Fibroblast of lung (primary cell): ENCODE results near the gene TRAPPC12. TPM values are rescaled to one million over a fixed set of nuclear protein-coding genes. Genes with fewer than 3 reads are reported as not detected.

Experiments
- DNase-seq, 2 donors: peaks; one replicate each; pipeline versions ENCODE4 v3.0.0 to v3.0.0-alpha.2; 2010; ENCODE audit warnings: low read depth in 2 of 2
- H2AFZ ChIP-seq: 2 replicates; pipeline ENCODE4 v1.5.1; 2012; ENCODE audit warnings: low read length, control low read depth, inconsistent platforms
- H3K27ac ChIP-seq: 2 replicates; pipeline ENCODE4 v1.5.1; 2011; ENCODE audit warnings: low read length, control low read depth; ENCODE audit not compliant: insufficient read depth
- H3K27me3 ChIP-seq: 2 replicates; pipeline ENCODE4 v1.5.1; 2011; ENCODE audit warnings: mild to moderate bottlenecking, low read length; ENCODE audit not compliant: control insufficient read depth, insufficient read depth
- H3K36me3 ChIP-seq: 2 replicates; pipeline ENCODE4 v1.5.1; 2011; ENCODE audit warnings: low read length; ENCODE audit not compliant: control insufficient read depth, insufficient read depth
- H3K4me1 ChIP-seq: 2 replicates; pipeline ENCODE4 v1.5.1; 2011; ENCODE audit warnings: low read length; ENCODE audit not compliant: control insufficient read depth, insufficient read depth; ENCODE audit errors: extremely low read depth
- H3K4me2 ChIP-seq: 2 replicates; pipeline ENCODE4 v1.5.1; 2011; ENCODE audit warnings: low read length, control low read depth; ENCODE audit not compliant: insufficient read depth; ENCODE audit errors: extremely low read depth
- H3K4me3 ChIP-seq, 4 experiments: fragments of 200-600 bp in 1 of 4; sonication (generic) in 1 of 4; replicated peaks in 1 of 4; 2 replicates each; pipeline ENCODE4 v1.5.1; 2011 to 2016; ENCODE audit warnings: low read length in 4 of 4, low read depth in 3 of 4, mild to moderate bottlenecking in 3 of 4, control low read depth in 2 of 4, inconsistent platforms in 1 of 4, mixed read lengths in 1 of 4; ENCODE audit not compliant: insufficient read depth in 1 of 4; ENCODE audit errors: control extremely low read depth in 1 of 4
- H3K79me2 ChIP-seq: 2 replicates; pipeline ENCODE4 v1.5.1; 2012; ENCODE audit warnings: mild to moderate bottlenecking, low read length, inconsistent platforms; ENCODE audit not compliant: control insufficient read depth, insufficient read depth
- H3K9ac ChIP-seq: 2 replicates; pipeline ENCODE4 v1.5.1; 2011; ENCODE audit warnings: mild to moderate bottlenecking, low read length, control low read depth; ENCODE audit not compliant: insufficient read depth
- H3K9me3 ChIP-seq: 2 replicates; pipeline ENCODE4 v1.5.1; 2012; ENCODE audit warnings: low read depth, low read length; ENCODE audit not compliant: control insufficient read depth, insufficient read depth
- H4K20me1 ChIP-seq: 2 replicates; pipeline ENCODE4 v1.5.1; 2011; ENCODE audit warnings: low read length; ENCODE audit not compliant: control insufficient read depth, insufficient read depth; ENCODE audit errors: extremely low read depth
- EZH2 ChIP-seq: IDR thresholded peaks from 2 replicates; pipeline ENCODE4 v1.5.1; 2012; ENCODE audit warnings: low read length, control low read depth, mild to moderate bottlenecking; ENCODE audit errors: missing control alignments
- polyA plus RNA-seq, 2 donors: library from polyadenylated mRNA; depleted of rRNA in 1 of 2; stranded (reverse) in 1 of 2; unstranded in 1 of 2; fragments of >200 nt; gene quantifications; 2 replicates each; pipeline ENCODE4 v1.2.1, GENCODE V29; 2011 to 2012; ENCODE audit warnings: missing spikeins in 1 of 2
- total RNA-seq: library from RNA; depleted of rRNA; stranded (reverse); fragments of >200 nt; gene quantifications from 2 replicates; pipeline ENCODE4 v1.2.1, GENCODE V29; 2014
- TF ChIP-seq, protein P1 (sequence below), 2 donors: IDR thresholded peaks in 1 of 2; conservative IDR thresholded peaks in 1 of 2; 1 replicate in 1 of 2; 2 replicates in 1 of 2; pipeline ENCODE4 v1.5.1; 2011 to 2012; ENCODE audit warnings: low read length in 2 of 2, control low read depth in 1 of 2, inconsistent platforms in 1 of 2, low read depth in 1 of 2, mild to moderate bottlenecking in 1 of 2

The TRAPPC12 gene
- total and polyA plus RNA-seq, 2 donors (not counting 1 experiment from before 2014, with no cell fraction given): 33.7 to 53.2 TPM

DNA sequence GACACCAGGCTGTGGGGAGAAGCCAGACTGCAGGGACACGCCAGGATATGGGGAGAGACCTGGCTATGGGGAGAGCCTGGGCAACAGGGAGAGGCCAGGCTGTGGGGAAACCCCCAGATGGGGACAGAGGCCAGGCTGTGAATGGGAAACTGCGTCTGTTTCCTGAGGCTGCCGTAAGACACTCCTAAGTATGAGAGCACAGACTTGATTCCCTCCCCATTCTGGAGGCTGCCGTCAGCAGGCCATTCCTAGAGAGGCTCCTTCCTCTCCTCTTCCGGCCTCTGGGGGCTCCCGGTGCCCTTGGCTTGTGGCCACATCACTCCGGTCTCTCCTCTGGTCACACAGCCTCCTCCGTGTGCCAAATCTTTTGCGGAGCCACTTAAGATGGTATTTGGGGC lies 107.5 kb downstream of the TRAPPC12 start:
- no peak for DNase-seq

DNA sequence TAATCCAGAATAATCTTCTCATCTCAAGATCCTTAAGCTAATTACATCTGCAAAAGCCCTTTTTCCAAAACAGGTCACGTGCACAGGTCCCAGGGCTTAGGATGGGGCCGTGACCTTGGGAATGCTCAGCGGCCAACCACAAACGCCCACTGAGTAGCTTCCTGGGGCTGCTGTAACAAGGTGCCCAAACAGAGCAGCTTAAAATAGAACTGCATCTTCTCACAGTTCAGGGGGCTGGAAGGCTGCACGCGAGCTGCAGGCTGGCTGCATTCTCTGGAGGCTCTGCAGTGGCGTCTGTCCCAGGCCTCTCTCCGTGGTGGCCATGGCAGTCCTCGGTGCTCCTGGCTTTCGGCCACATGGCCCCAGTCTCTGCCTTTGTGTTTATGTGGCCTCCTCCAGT lies 107.9 kb downstream of the TRAPPC12 start:
- Histone ChIP-seq H3K79me2 (no peaks in the 10 kb centered on the region), H3K9ac (no peak overlapping the region), H3K9me3 (no peaks in the 10 kb centered on the region), H3K27ac (no peak overlapping the region), H3K4me2 (no peak overlapping the region), H3K36me3 (no peaks in the 10 kb centered on the region), H3K4me1 (no peaks in the 10 kb centered on the region), H2AFZ (no peak overlapping the region), H3K27me3 (no peaks in the 10 kb centered on the region), H4K20me1 (no peaks in the 10 kb centered on the region), H3K4me3 (no peak overlapping the region)
- no peak for DNase-seq
- TF ChIP-seq EZH2: no peak
- TF ChIP-seq, protein P1, sequence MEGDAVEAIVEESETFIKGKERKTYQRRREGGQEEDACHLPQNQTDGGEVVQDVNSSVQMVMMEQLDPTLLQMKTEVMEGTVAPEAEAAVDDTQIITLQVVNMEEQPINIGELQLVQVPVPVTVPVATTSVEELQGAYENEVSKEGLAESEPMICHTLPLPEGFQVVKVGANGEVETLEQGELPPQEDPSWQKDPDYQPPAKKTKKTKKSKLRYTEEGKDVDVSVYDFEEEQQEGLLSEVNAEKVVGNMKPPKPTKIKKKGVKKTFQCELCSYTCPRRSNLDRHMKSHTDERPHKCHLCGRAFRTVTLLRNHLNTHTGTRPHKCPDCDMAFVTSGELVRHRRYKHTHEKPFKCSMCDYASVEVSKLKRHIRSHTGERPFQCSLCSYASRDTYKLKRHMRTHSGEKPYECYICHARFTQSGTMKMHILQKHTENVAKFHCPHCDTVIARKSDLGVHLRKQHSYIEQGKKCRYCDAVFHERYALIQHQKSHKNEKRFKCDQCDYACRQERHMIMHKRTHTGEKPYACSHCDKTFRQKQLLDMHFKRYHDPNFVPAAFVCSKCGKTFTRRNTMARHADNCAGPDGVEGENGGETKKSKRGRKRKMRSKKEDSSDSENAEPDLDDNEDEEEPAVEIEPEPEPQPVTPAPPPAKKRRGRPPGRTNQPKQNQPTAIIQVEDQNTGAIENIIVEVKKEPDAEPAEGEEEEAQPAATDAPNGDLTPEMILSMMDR (conservative IDR thresholded peaks at IDR 0.05 in 1 of 2, IDR thresholded peaks at IDR 0.05 in 1 of 2; ENCODE audit: low read depth in 1 of 2, low read length in 2 of 2): no peak

More for the DNA sequence above, 107.5 kb downstream of the TRAPPC12 start:
- Histone ChIP-seq H3K4me1 (no peaks in the 10 kb centered on the region), H3K27me3 (no peaks in the 10 kb centered on the region), H3K9ac (no peak overlapping the region), H3K9me3 (no peaks in the 10 kb centered on the region), H2AFZ (no peak overlapping the region), H3K36me3 (no peaks in the 10 kb centered on the region), H3K4me2 (no peak overlapping the region), H3K27ac (no peak overlapping the region), H3K4me3 (no peak overlapping the region), H3K79me2 (no peaks in the 10 kb centered on the region), H4K20me1 (no peaks in the 10 kb centered on the region)
- TF ChIP-seq, protein P1 (conservative IDR thresholded peaks at IDR 0.05 in 1 of 2, IDR thresholded peaks at IDR 0.05 in 1 of 2; ENCODE audit: low read depth in 1 of 2, low read length in 2 of 2): no peak
- no peak for TF ChIP-seq EZH2

DNA sequence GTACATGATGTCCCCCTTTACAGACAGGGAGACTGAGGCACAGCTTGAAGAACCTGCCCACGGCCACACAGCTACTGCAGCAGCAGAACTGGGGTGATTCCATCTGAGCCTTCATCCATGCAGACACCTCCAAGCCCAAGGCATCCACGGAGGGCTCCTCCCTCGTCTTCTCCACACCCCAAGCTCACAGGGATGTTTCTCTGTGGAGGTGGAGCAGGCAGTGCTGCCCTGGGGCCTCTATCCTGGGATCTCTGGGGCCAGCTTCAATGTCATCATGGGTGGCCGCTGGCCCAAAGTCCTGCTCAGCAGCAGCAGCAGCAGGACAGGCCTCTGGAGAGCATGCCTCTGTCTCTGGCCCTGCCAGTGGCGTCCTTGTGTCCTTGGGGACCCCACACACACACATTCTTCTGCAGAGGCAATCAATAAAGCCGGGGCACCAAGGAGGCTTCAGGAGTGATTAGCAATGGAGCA lies 108.6 kb downstream of the TRAPPC12 start:
- H2AFZ ChIP-seq: no peak overlapping the region
- H3K36me3 ChIP-seq: no peaks in the 10 kb centered on the region
- no peak overlapping the region for H3K9ac ChIP-seq

More for the DNA sequence above, 108.6 kb downstream of the TRAPPC12 start:
- Histone ChIP-seq H3K27me3 (no peaks in the 10 kb centered on the region), H3K4me3 (no peak overlapping the region), H3K27ac (no peak overlapping the region), H4K20me1 (no peaks in the 10 kb centered on the region), H3K4me1 (no peaks in the 10 kb centered on the region), H3K4me2 (no peak overlapping the region), H3K79me2 (no peaks in the 10 kb centered on the region), H3K9me3 (no peaks in the 10 kb centered on the region)
- no peak for TF ChIP-seq EZH2
- TF ChIP-seq, protein P1 (conservative IDR thresholded peaks at IDR 0.05 in 1 of 2, IDR thresholded peaks at IDR 0.05 in 1 of 2; ENCODE audit: low read depth in 1 of 2, low read length in 2 of 2): no peak
- no peak for DNase-seq
